ENCODE results near the gene PCSK2.

The PCSK2 gene

DNA sequence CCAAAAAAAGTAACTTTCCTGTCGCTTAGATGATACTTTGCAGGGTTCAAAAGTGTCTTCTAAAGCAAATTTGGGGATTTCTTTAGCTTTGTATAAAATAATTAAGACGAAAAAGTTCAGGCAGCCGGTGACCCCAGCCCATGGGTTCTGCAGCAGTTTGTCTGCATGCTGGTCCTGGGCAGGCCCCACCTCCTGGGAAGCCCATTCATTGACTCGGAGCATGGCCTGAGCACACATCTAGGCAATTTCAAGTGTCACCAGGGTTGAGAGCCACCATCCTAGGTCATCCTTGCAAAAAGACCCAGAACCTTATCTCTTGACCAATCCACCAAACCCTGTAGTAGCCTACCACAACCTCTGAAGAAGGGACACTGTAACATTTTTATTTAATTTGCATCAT lies 283.7 kb downstream of the PCSK2 start:
- no peak for DNase-seq

DNA sequence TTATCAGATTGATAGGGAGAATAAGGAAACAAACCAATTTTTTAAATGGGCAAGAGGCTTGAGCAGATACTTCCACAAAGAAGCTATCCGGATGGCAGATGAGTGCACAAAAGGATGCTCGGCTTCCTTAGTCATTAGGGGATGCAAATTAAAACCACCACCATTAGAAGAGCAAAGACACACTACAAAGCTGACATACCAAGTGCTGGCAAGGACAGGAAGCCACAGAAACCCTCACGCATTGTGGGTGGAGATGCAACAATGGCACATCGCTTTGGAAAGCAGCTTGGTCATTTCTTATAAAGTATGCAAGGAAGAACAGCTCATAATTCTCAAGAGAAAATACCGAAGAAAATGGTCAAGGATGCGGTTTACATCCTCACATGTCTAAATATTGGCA lies 284.6 kb downstream of the PCSK2 start:
- DNase-seq: no peak

DNA sequence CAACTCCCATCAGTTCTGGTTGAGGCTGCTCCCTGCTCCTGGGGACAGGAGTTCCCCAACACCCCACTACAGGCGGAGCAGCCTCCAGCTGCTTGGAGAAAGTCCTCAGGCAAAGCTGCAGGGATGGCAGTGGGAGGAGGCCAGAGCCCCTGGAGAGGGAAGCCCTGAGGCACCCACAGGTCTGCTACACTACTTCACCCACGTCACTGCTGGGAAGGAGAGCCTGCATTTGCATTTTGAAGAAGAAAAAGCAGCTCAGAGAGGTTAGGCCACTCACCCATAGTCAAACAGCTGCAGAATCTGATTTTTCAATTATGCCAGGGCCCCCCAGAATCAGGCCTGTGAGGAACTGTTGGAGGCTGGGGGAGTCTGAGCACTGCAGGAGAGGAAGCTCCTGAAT lies 287.1 kb downstream of the PCSK2 start:
- no peak for DNase-seq

DNA sequence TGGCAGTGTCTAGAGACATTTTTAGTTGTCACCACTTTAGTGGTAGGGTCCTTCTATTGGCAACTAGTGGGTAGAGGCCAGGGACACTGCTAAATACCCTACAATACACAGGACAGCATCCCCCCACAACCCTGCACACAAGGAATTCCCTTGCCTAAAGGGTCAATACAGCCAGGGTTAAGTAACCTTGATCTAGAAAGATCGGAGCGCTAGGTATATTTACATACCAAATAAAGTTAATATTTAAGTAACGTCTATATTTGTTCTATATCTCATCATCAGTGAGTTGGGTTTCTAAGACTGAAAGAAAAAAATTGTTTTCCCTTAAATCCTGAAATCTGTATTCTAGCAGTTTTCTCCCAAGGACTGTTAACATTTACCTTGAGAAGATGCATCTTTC lies 288.2 kb downstream of the PCSK2 start:
- DNase-seq: no peak

DNA sequence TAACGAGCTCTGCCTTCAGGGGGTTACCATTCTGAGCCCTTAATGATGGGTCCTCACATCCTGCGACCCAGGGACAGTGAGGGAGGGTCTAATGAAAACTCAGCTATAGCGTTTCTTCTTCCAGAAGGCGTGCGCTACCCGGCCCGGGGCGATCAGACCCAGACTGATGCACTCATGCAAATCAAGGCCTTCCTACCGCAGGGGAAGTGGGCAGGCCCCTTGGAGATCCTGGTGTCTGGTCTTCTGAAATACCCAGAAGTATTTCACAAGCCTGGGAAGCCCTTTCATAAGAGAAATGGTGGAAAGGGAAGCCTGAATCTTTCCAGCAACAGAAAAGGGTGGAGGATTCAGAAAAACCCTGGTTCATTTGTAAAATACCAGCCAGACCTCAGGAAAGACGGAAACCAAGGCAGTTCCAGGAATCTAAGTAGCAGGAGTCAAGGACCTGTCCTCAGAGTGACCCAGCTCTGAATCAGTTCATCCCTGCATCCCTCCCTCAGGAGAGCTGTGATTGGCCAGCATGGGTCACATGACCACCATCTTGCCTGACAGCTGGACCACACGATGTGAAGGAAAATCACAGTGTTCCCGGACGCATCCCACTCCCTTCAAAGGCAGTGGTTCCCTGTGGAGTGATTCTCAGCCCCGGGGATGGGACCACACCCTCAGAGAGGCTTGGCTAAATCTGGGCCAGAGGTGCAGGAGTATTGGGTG lies 291.7 kb downstream of the PCSK2 start:
- DNase-seq: no peak

DNA sequence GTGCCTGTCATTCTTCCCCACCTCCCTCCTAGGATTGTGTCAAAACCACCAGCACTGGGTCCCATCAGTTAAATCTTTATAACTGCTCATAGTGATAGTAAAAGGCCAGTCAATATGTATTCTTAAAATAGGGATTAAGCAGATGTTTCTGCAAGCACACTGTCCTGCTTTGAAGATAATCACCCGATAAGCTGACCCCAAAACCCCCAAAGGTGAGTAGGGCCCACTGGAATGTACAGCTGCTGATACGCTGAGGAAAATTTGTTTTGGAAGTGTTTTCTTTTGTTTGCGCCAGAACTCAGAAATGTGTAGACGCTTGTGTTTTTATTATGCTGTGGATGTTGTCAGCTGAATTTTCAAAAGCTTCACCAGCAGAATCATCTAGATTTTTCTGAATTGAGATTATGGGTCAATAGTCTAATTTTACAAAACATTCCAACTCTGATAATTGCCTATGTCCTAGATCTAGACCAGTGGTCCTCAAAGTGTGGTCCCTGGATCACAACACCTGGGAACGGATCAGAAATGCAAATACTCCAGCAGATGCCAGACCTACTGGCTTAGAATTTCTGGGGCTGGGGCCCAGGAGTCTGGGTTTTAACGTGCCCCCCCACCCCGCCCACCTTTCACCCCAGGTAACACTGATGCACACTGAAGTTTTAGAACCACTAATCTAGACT lies 292.9 kb downstream of the PCSK2 start:
- DNase-seq: no peak

DNA sequence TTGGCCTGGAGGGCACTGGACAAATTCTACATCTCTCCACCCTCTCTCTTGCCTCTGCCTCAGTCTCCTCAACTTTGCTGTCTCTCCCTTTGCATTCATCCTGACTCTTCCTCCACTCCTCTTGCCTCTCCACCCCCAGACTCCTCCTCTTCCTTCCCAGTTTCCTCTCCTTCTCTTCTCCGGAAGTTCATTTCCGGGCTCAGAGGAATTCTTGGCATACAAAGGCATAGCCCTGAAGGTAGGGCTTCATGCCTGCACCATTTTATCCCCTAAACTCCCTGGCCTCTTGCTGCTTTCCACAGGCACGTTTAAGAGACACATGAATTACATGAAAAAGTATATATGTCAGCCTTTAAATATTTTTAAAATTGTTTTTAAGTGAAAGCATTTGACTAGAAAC lies 293.7 kb downstream of the PCSK2 start:
- no peak for DNase-seq

DNA sequence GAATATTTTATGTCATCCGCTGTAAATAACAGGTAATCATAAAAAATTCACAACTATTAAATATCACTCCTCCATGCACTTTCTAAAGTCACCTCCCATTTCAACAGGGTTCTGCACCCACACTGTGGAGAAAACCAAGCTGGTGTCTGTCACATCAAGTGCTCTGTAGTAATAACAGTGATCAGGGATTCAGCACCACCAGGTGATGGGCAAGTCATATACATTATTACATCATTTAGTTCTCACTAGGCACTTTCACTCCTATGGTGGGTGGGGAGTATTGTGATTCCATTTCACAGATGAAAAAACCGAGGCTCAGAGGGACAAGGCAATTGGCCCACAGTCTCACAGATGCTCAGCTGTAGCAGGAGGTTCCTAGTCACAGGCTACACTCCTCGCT lies 295.7 kb downstream of the PCSK2 start:
- no peak for DNase-seq

DNA sequence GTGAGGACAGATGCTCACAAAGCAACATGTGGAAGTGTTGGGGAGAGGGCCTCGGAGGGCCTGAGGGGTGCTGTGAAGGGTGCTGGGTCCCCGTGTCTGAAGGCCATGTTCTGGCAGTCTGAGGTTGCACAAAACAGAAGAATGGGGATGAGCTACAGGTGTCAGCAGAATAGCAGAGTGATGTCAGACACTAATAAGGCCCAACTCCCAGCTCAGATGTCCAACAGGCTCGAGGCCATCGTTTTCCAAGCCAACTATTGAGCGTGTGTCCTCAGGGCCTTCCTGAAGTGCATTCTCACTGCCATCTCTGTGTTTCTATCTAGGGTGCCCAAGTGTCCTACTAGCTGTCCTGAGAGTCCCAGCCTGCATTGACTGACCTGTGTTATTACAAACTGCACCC lies 296.5 kb downstream of the PCSK2 start:
- no peak for DNase-seq

DNA sequence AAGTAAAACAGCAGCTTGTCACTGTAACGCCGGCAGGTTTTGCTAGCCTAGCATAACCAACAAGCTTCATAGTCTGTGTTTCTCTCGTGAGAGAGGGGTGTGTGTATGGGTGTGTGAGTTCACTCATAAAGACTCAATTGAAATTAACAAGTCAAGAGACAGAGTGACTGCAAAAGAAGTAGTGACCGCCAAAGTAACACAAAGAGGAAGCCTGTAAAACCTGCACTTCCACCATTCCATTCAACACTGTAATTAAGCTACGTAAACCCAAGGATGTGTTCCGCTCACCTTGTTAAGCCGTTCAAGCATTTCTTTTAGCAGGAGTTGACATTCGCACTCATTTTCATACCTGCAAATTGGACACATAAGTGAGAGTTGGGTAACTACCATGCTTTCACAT lies 297.7 kb downstream of the PCSK2 start:
- DNase-seq: no peak

DNA sequence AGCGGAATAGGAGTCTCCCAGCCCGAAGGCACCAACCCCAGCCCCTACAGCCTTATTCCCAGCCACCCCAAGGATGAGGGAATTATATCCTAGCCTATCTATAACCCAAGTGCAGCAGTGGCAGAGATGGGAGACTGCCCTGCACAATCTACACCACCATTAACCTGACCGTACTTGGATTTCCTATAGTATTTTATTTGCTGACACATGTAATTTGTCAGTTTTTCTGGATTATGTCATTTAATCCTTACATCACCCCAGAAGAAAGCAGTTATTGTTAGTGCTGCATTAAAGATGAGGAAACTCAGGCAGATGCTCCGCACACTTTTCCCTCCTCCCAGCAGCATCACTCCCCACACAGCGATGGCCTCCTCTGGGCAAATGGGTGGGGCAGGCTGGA lies 298.3 kb downstream of the PCSK2 start:
- no peak for DNase-seq

DNA sequence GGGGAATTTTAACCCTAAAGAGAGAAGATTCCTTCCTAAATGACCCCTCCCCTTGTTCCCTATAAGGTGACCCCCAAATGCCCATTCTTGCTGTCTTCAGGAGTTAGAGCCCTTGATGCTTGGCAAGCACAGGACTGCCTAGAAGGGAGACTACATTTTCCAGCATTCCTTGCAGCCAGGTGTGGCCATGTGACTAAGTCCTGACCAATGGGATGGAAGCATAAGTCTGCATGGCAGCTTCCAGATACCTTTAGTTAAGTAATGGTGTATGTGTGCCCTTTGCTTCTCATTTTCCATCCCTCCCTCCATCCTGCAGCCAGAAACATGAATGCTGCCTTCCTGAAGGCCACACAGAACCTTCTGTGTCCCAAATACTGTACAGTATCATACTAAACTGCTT lies 298.8 kb downstream of the PCSK2 start:
- DNase-seq: peak; percentile 49

DNA sequence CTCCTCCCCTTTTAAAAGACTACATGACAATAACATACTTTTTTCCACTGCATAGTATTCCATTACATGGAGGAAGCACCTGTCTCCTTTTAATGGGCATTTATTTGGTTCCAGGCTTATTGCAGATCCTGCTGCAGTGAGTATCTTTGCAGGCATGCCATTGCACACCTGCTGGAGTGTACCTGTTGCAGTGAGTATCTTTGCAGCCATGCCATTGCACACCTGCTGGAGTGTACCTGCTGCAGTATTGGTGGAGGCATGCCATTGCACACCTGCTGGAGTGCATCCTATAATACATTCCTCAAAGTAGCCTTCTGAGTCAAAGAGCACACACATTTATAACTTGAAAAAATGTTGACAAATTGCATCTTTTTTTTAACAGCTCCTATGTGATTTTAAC lies 302.7 kb downstream of the PCSK2 start:
- DNase-seq: no peak

DNA sequence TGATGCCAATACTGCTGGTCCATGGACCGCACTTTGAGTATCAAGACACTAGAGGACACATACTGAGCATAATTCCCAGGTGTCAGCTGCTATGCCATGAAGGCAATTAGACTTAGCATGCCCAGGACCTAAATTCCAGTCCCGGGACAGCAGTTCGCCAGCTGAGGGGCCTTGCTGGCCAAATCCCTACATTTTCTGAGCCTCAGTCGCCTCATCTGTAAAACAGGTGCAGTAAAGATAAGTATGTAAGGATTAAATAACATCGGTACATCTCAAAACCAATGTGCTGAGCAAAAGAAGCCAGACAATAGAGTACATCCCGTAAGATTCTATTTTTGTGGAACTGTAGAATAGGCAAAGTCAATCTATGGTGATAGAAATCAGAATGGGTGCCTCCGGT lies 303.3 kb downstream of the PCSK2 start:
- no peak for DNase-seq

DNA sequence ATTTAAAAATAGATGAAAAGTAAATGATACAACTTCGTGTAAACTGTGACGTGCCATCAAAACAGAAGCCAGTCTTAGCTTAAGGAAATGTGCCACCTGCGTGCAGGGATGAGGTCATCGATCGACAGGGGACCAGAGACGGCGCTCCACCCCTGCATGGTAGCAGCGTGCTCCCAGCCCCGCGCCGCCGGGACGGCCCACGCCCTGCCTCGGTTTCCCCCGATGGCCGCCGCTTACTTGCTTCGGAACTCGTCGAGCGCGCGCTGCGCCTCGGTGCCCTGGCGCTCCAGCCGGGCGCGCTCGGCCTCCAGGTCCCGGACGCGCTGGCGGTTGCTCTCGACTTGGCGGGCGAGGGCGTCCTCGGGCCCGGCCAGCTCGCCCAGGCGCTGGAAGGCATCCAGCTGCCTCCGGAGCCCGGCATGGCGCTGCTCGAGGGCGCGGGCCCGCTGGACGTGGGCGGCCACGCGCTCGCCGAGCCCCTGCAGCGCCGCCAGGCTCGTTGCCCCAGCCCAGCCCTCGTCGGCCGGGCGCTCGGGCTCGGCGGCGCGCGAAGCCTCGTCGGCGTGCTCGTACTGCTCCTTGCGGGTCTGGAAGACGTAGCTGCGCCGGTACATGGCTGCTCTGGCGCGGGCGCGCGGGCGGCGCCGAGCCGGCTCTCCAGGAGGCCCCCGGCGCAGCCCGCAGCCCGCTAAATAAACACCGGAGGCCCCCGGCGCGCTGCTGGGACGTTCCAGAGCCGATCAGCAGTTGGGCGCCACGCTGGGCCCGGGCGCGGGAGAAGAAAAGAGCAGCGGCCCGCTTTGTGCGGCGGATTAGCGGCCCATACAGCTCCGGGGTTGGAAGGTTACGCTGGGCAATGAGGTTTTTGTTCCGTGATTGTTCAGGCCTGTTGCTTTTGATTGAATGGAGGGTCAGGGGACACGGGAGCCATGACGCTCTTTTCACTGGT lies 304.1 kb downstream of the PCSK2 start, which contains the start of gene BFSP1:
TSS of gene BFSP1 (minus strand) at position 664 of the 949 bp plus-strand sequence. CDS start at position 614, 50 bp downstream.
- peak; percentile 35 for DNase-seq

DNA sequence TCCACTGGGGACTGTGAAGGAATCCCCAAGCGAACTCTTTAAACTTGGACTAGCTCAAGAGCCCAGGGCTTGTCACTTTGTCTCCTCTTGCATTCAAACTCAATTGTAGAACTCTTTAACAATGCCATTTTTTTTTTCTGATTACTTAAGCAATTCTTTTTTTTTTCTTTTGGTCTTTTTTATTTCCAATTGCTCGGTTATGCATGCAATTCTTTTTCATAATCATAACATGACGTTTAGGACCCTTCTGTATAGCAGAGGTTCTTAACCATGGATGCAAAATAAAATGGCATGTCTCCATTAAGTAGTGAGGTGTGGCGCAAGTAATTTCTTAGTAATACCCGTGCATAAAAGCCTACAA lies 304.8 kb downstream of the PCSK2 start:
- no peak for DNase-seq

DNA sequence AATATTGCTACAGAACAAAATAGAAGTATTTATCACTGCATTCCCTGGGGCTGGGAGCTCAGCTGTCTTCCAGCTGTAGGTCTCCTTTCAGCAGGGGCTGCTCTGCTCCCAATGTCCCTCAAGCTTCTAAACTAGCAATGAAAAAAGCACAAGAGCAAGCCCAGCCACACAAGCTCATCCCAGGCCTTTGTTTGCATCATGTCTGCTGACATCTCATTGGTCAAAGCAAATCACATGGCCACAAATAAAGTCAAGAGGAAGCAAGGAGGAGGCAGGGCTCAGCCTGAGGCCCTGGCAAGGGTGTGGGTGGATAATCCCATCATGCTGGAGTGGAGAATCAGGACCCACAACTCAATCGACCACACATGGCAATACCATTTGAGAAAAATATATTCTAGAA lies 306.6 kb downstream of the PCSK2 start:
- DNase-seq: peak; percentile 30

DNA sequence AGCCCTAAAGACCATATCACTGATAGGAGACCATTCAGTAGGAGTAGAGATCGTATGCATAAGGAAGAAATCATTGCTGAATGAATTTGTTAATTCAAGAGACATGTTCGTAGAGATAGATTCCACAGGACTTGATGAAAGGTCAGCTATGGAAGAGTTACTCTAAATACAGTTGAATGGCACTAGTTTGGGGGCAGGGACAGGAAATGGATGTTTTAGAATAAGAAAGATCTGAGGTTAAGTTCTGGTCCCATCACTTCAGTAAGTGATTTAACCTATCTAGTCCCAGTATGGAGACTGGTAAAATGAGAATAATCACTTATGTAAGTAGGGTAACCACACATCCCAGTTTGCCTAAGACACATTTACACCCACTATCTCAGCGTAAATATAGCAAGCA lies 307.2 kb downstream of the PCSK2 start:
- DNase-seq: no peak

Measured in CD4-positive, alpha-beta T cell treated with Interleukin-21 for 1 hour (primary cell).